Muscle of leg (tissue), 11 donors: ENCODE results near the gene MS4A15. TPM values are rescaled to one million over a fixed set of nuclear protein-coding genes. Genes with fewer than 3 reads are reported as not detected.

Experiments used
- DNase-seq: peaks from one replicate; pipeline ENCODE4 v3.0.0; 2013
- H3K27ac ChIP-seq: one replicate; pipeline ENCODE4 v1.5.1; 2013; ENCODE audit warnings: mild to moderate bottlenecking, low read length, control low read depth
- H3K27me3 ChIP-seq: one replicate; pipeline ENCODE4 v1.6.1; 2013; ENCODE audit warnings: low read length; ENCODE audit not compliant: control insufficient read depth, insufficient read depth
- H3K36me3 ChIP-seq: one replicate; pipeline ENCODE4 v1.6.1; 2013; ENCODE audit warnings: low read length; ENCODE audit not compliant: control insufficient read depth, insufficient read depth
- H3K4me1 ChIP-seq: one replicate; pipeline ENCODE4 v1.6.1; 2013; ENCODE audit warnings: low read length; ENCODE audit not compliant: control insufficient read depth, insufficient read depth
- H3K4me3 ChIP-seq: one replicate; pipeline ENCODE4 v1.5.1; 2013; ENCODE audit warnings: low read length, control low read depth
- H3K9me3 ChIP-seq: replicated peaks from 2 replicates; pipeline ENCODE4 v1.6.1; 2013; ENCODE audit warnings: low read depth, low read length; ENCODE audit not compliant: control insufficient read depth
- WGBS: methylation state at CpG from one replicate; pipeline ENCODE4 v1.1.5; 2013; ENCODE audit warnings: missing lambda C conversion rate; ENCODE audit not compliant: insufficient coverage; 5-methylcytosine and 5-hydroxymethylcytosine counted together
- polyA plus RNA-seq, 8 donors: library from polyadenylated mRNA; unstranded; fragments of 120-200 nt; gene quantifications; one replicate each; pipeline versions ENCODE4 v1.2.1 to v1.2.3, GENCODE V29; 2013; ENCODE audit warnings: inconsistent platforms in 1 of 8, low replicate concordance in 1 of 8; ENCODE audit not compliant: insufficient read length in 8 of 8, insufficient read depth in 1 of 8
- total RNA-seq: library from RNA; stranded (reverse); fragments of 120-200 nt; gene quantifications from one replicate; pipeline ENCODE4 v1.2.4, GENCODE V29; 2013

The MS4A15 gene
- total and polyA plus RNA-seq, 9 donors, result 0.23 TPM; not detected in 8

DNA sequence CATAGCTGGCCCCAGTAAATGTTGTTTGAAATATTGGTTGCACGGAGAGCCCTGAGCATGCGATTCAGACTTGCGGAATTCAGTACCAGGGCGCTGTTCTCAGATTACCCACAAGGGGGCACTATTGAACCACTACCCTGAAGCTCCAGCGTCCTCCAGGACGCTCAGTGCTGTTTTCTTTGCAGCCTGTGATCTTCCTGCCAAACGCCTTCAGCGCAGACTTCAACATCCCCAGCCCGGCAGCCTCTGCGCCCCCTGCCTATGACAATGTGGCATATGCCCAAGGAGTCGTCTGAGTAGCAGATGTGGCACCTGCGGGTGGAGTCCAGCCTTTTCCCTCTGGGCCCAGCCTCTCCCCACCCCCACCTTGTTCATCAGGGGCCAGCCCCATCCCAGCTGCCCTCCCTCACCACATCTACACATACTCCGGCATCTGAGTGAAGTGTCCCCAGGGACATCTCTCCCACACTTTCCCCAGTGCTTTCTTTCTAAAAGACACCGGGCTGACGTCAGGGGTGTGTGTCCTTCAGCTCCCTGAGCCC, 18.8 kb downstream of the MS4A15 start:
- WGBS, result 10% methylated on average over 12 of the region's 15 CpGs
- Histone ChIP-seq H3K4me1 (peaks cover 23% of the 10 kb centered on the region), H3K27me3 (no peaks in the 10 kb centered on the region), H3K36me3 (no peaks in the 10 kb centered on the region), H3K27ac (peak overlapping the region; percentile 20), H3K9me3 (no peaks in the 10 kb centered on the region), H3K4me3 (no peak overlapping the region)
- peak; percentile 95 for DNase-seq

DNA sequence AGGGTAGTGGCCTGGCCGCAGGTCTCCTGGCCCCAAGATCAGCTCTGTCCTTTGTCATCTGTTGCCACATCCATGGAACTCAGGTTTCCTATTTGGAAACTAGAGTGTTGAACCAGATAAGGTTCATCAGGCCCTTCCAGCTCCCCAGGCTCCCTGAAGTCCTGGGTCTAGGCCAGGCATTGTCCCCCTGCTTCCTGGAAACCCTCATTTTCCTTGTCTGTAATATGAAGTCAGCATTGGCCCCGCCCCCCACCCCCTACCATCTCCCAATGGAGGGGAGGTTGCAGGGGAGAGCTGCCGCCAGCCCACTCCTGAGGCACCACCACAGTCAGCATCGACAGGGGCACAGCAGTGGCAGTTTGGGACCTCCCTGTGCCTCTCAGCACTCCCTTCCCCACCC, 19.5 kb downstream of the MS4A15 start:
- Histone ChIP-seq H3K9me3 (no peaks in the 10 kb centered on the region), H3K4me3 (no peak overlapping the region), H3K27me3 (no peaks in the 10 kb centered on the region), H3K4me1 (peaks cover 23% of the 10 kb centered on the region), H3K36me3 (no peaks in the 10 kb centered on the region), H3K27ac (peak overlapping the region; percentile 20)
- DNase-seq, result no peak
- WGBS, result 86% methylated on average over 1 of the region's 4 CpGs

DNA sequence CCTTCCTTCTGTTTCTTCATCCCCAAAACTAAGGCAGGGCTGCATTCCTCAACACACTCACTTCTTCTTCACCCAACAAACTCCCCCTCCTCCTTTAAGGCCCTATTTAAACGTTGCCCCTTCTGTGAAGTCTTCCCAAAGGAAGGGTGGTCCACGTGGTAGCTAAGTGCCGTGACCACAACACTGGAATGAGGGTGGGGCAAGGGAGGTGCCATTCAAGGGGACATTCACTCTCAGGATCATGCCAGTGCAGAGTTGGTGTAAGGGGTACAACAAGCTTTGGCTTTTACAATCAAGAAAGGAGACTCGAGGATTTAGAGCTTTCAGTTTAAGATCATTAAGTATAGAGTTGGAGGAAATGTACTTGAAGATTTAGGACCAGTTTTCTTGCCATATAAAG, 20.4 kb downstream of the MS4A15 start:
- Histone ChIP-seq H3K4me1 (peaks cover 23% of the 10 kb centered on the region), H3K27ac (peak overlapping the region; percentile 62), H3K27me3 (peaks cover 2% of the 10 kb centered on the region), H3K4me3 (no peak overlapping the region), H3K9me3 (no peaks in the 10 kb centered on the region), H3K36me3 (no peaks in the 10 kb centered on the region)
- 12% methylated on average over 3 of the region's 4 CpGs for WGBS
- DNase-seq, result no peak

DNA sequence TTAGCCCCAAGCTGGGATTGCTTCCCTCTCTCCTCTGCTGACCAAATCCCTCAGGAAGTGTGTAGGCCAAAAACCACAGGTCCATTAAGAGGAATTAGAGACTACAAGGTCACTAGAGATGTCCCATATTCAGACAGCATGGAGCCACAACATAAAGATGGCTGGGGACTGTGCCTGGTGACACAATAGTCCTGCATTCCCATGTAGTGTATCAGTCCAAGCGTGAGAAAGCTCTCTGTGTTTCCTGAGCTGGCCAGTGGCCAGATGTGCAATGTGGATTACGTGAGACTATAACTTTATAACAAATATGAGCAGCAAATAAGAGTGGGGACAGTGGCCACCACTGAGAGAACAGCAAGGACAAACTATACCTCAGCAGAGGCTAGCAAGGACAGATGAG, 20.9 kb downstream of the MS4A15 start:
- WGBS, result no CpG with 5 or more reads among the region's 2 CpGs
- H3K4me1 ChIP-seq, result peaks cover 23% of the 10 kb centered on the region
- H3K9me3 ChIP-seq, result no peaks in the 10 kb centered on the region
- H3K36me3 ChIP-seq, result no peaks in the 10 kb centered on the region
- H3K4me3 ChIP-seq, result no peak overlapping the region
- H3K27me3 ChIP-seq, result peaks cover 3% of the 10 kb centered on the region
- peak; percentile 71 for DNase-seq
- peak overlapping the region; percentile 62 for H3K27ac ChIP-seq

DNA sequence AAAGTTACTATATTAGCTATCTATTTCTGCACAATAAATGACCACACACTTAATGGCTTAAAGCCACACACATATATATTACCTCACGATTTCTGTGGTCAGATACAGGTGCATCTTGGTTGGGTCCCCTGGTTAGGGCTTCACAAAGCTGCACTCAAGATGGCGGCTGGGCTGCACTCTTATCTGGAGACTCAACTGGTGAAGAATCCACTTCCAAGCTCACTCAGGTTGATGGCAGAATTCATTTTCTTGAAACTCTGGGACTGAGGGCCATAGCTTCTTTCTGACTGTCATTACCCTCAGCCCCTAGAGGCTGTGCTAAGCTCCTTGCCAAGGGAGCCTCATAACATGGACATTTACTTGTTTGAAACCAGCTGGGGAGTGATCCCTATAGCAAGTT, 23.4 kb downstream of the MS4A15 start:
- H3K27me3 ChIP-seq, result peaks cover 3% of the 10 kb centered on the region
- 88% methylated on average over 2 of the region's 2 CpGs for WGBS

DNA sequence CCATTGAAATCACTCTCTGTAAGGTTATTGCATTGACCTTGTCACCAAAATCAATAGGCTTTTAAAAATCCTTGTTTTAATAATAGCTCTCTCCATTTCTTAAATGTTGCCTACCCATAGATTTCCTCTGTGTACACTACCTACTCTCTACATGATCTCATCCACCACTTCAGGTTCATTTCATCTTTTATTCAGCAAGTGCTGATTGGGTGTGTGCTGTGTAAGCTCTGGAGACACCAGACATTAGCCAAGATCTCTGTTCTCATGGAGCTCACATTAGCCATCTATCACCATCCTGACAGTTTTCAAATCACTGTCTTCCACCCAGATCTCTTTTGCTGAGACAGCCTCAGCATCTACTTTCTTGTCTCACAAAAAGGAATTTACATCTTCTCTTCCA, 24.1 kb downstream of the MS4A15 start:
- no peak for DNase-seq
- Histone ChIP-seq H3K9me3 (no peaks in the 10 kb centered on the region), H3K36me3 (no peaks in the 10 kb centered on the region), H3K27me3 (peaks cover 3% of the 10 kb centered on the region), H3K4me1 (peaks cover 18% of the 10 kb centered on the region), H3K4me3 (no peak overlapping the region), H3K27ac (no peak overlapping the region)

More for the DNA sequence above, 23.4 kb downstream of the MS4A15 start:
- no peak for DNase-seq
- Histone ChIP-seq H3K36me3 (no peaks in the 10 kb centered on the region), H3K4me3 (no peak overlapping the region), H3K9me3 (no peaks in the 10 kb centered on the region), H3K4me1 (peaks cover 16% of the 10 kb centered on the region), H3K27ac (no peak overlapping the region)

DNA sequence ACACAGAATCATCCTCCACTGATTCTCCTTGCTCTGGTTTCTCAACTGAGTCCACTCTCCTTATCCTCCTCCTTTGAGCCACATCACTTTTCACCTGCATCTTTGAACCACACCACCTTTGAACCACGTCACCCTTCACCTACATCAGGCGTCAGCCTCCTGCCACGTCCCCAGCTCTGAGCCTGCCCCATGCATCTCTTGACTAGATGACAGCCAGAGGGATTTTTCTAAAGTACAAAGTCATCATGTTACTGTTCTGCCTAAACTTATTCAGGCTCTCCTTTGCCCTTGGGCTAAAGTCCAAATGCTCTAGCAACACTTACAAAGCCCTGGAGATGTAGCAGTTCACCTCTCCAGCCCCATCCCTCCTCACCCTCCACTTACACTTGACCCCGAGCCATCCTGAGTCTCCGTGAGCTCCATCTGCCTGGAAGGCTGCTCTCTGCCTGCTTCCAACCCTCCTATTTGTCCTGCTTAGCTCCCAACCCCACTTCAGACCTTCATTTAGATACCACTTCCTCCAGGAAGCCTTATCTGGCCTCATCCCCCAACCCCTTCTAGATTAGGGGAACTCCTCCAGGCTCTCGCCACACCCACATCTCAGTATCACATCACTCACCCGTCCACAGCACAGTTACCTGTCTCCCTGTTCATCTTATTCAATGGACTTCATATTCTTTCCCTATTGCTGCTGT, 24.8 kb downstream of the MS4A15 start:
- WGBS, result 59% methylated on average over 7 of the region's 7 CpGs
- DNase-seq, result no peak
- H3K4me1 ChIP-seq, result peaks cover 21% of the 10 kb centered on the region
- no peak overlapping the region for H3K27ac ChIP-seq
- peaks cover 3% of the 10 kb centered on the region for H3K27me3 ChIP-seq
- no peak overlapping the region for H3K4me3 ChIP-seq
- H3K36me3 ChIP-seq, result no peaks in the 10 kb centered on the region
- no peaks in the 10 kb centered on the region for H3K9me3 ChIP-seq

DNA sequence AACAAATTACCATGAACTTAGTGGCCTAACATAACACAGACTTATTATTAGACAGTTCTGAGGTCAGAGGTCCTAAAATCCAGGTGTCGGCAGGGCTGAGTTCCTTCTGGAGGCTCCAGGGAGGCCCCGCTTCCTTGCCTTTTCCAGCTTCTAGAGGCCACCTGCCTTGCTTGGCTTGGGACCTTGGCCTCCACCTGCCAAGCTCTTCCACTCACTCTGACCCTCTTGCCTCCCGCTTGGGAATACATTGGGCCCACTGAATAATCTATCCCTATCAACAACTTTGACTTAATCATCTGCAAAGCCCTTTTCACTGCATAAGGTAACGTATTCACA, 25.3 kb downstream of the MS4A15 start:
- Histone ChIP-seq H3K9me3 (no peaks in the 10 kb centered on the region), H3K36me3 (no peaks in the 10 kb centered on the region), H3K4me1 (peaks cover 23% of the 10 kb centered on the region), H3K4me3 (no peak overlapping the region), H3K27me3 (peaks cover 3% of the 10 kb centered on the region), H3K27ac (no peak overlapping the region)
- DNase-seq, result peak; percentile 38
- WGBS, result 69% methylated on average over 2 of the region's 4 CpGs

DNA sequence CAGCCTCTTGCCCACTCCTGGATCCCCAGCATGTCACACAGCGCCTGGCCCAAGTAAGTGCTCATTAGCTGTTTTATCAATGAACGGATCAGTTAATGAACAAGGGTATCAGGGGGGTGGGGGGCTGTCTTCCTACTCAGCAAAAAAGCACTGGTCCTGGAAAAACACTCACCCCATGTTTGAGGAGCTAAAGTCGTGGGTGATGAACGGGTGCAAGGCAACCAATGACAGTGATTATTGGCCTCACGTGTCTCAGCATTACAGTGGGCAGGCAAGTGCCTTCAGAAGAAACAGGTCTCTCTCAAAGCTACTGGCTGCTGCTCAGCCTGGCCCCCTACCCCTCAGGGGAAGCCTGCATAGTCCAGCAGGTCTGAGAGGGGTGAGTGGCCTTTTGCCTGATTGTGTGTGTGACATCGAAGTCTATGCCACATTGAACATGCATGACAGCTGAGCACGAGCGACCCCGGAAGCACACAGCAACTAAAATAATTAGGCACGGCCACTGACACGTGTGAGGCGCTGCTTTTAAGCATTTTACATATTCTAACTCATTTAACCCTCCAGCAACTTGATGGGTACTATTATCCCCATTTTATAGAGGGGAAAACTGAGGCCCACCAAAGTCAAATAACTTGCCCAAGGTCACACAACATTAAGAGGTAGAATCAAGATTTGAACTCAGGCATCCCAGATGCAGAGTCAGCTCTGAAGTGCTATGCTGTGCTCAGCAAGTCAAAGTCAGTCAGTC, 25.9 kb downstream of the MS4A15 start:
- Histone ChIP-seq H3K36me3 (no peaks in the 10 kb centered on the region), H3K4me3 (no peak overlapping the region), H3K27me3 (peaks cover 3% of the 10 kb centered on the region), H3K4me1 (peaks cover 24% of the 10 kb centered on the region), H3K9me3 (no peaks in the 10 kb centered on the region), H3K27ac (no peak overlapping the region)
- no peak for DNase-seq
- 74% methylated on average over 7 of the region's 12 CpGs for WGBS

DNA sequence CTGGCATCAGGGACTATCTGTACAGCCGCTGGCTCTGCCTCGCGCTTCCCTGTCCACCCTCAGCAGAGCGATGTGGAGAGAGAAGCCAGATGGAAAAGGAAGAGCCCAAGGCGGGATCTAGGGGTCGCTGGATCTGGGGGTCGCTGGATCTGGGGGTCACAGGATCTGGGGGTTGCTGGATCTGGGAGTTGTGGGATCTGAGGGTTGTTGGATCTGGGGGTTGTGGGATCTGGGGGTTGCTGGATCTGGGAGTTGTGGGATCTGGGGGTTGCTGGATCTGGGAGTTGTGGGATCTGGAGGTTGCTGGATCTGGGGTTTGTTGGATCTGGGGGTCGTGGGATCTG, 26.4 kb downstream of the MS4A15 start:
- peaks cover 3% of the 10 kb centered on the region for H3K27me3 ChIP-seq
- H3K9me3 ChIP-seq, result no peaks in the 10 kb centered on the region
- H3K4me1 ChIP-seq, result peaks cover 24% of the 10 kb centered on the region
- no peak overlapping the region for H3K27ac ChIP-seq
- 92% methylated on average over 8 of the region's 8 CpGs for WGBS
- H3K4me3 ChIP-seq, result no peak overlapping the region
- H3K36me3 ChIP-seq, result no peaks in the 10 kb centered on the region
- no peak for DNase-seq
